Skin epidermis (tissue), 12 donors: Measurements from ENCODE around the gene SIPA1L3.

ENCODE experiments used
- H3K27ac ChIP-seq, 21 experiments: fragments of 200-600 bp; sonication (generic) in 11 of 21; one replicate each; pipeline ENCODE4 v1.5.0; 2020; ENCODE audit warnings: mild to moderate bottlenecking in 3 of 21, inconsistent platforms in 2 of 21, moderate library complexity in 2 of 21
- H3K4me3 ChIP-seq, 7 experiments: fragments of 200-600 bp; sonication (generic) in 2 of 7; one replicate each; pipeline ENCODE4 v1.5.0; 2020; ENCODE audit warnings: inconsistent platforms in 2 of 7, mild to moderate bottlenecking in 2 of 7, moderate library complexity in 1 of 7

SIPA1L3 gene

GRCh38 chr19:37989855-37990254 is 82.8 kb downstream of the SIPA1L3 start:
- Histone ChIP-seq H3K4me3 (no peak overlapping the region), H3K27ac (no peak overlapping the region)

GRCh38 chr19:37990362-37990761 is 83.4 kb downstream of the SIPA1L3 start:
- Histone ChIP-seq H3K4me3 (no peak overlapping the region), H3K27ac (no peak overlapping the region)

GRCh38 chr19:37991176-37991835 is 84.3 kb downstream of the SIPA1L3 start:
- Histone ChIP-seq H3K4me3 (no peak overlapping the region), H3K27ac (no peak overlapping the region)

GRCh38 chr19:37991841-37992248 is 84.8 kb downstream of the SIPA1L3 start:
- no peak overlapping the region for H3K4me3 ChIP-seq
- no peak overlapping the region for H3K27ac ChIP-seq

- no peak overlapping the region for H3K4me3 ChIP-seq
- H3K27ac ChIP-seq, result no peak overlapping the region
These were observed 85.8 kb downstream of the SIPA1L3 start for GRCh38 chr19:37992761-37993160.

GRCh38 chr19:37994823-37995130 is 87.8 kb downstream of the SIPA1L3 start:
- Histone ChIP-seq H3K27ac (no peak overlapping the region), H3K4me3 (no peak overlapping the region)

GRCh38 chr19:37995346-37995745 is 88.3 kb downstream of the SIPA1L3 start:
- Histone ChIP-seq H3K4me3 (no peak overlapping the region), H3K27ac (no peak overlapping the region)

GRCh38 chr19:37997911-37998344 is 90.9 kb downstream of the SIPA1L3 start:
- peak overlapping the region in 8 of 21 experiments; percentile 6 to 61 (median 38) for H3K27ac ChIP-seq

GRCh38 chr19:37998801-37999308 is 91.8 kb downstream of the SIPA1L3 start:
- Histone ChIP-seq H3K27ac (peak overlapping the region in 11 of 21 experiments; percentile 19 to 68 (median 35)), H3K4me3 (no peak overlapping the region)

More at GRCh38 chr19:37997911-37998344, 90.9 kb downstream of the SIPA1L3 start:
- H3K4me3 ChIP-seq, result no peak overlapping the region

- Histone ChIP-seq H3K27ac (peak overlapping the region in 9 of 21 experiments; percentile 5 to 68 (median 32)), H3K4me3 (no peak overlapping the region)
These were observed 92.6 kb downstream of the SIPA1L3 start for GRCh38 chr19:37999309-38000213.

GRCh38 chr19:38001158-38001781 is 94.3 kb downstream of the SIPA1L3 start:
- peak overlapping the region in 1 of 21 experiments; percentile 12 for H3K27ac ChIP-seq
- no peak overlapping the region for H3K4me3 ChIP-seq

- Histone ChIP-seq H3K27ac (peak overlapping the region; percentile 9 to 91 (median 85)), H3K4me3 (peak overlapping the region; percentile 11 to 38 (median 25))
These were observed 96.6 kb downstream of the SIPA1L3 start for GRCh38 chr19:38003438-38004185.

GRCh38 chr19:38004186-38004520 is 97.1 kb downstream of the SIPA1L3 start:
- Histone ChIP-seq H3K27ac (peak overlapping the region; percentile 9 to 91 (median 85)), H3K4me3 (peak overlapping the region; percentile 11 to 38 (median 25))

GRCh38 chr19:38004521-38005223 is 97.7 kb downstream of the SIPA1L3 start:
- Histone ChIP-seq H3K4me3 (peak overlapping the region; percentile 11 to 38 (median 25)), H3K27ac (peak overlapping the region in 20 of 21 experiments; percentile 68 to 91 (median 86))

- Histone ChIP-seq H3K4me3 (no peak overlapping the region), H3K27ac (peak overlapping the region; percentile 9 to 91 (median 85))
These were observed 98.2 kb downstream of the SIPA1L3 start for GRCh38 chr19:38005224-38005614.

GRCh38 chr19:38006361-38007045 is 99.5 kb downstream of the SIPA1L3 start:
- no peak overlapping the region for H3K4me3 ChIP-seq
- peak overlapping the region in 1 of 21 experiments; percentile 85 for H3K27ac ChIP-seq

- no peak overlapping the region for H3K27ac ChIP-seq
- no peak overlapping the region for H3K4me3 ChIP-seq
These were observed 102.7 kb downstream of the SIPA1L3 start for GRCh38 chr19:38009650-38010242.

GRCh38 chr19:38011426-38011825 is 104.4 kb downstream of the SIPA1L3 start:
- H3K4me3 ChIP-seq, result no peak overlapping the region
- peak overlapping the region in 1 of 21 experiments; percentile 5 for H3K27ac ChIP-seq
